Activated naive CD8-positive, alpha-beta T cell treated with anti-CD3 and anti-CD28 coated beads, Interleukin-2, amount 10 ng/mL, durations not matched to agents 7 days and 5 days (primary cell): Measurements from ENCODE around the gene ACTG1. TPM values are rescaled to one million over a fixed set of nuclear protein-coding genes. Genes with fewer than 3 reads are reported as not detected.

ENCODE experiments used
- ATAC-seq: fragments of 150-1000 bp; cut with Tn5 transposase; one replicate; pipeline ENCODE4 v1.10.0; 2021; ENCODE audit warnings: low read depth, moderate library complexity
- POLR2A ChIA-PET: fragments of 350-600 bp; sonication (Branson Sonifier 250); formaldehyde crosslinking; loops from one replicate; lab custom pipeline; 2021; ENCODE audit warnings: antibody characterized with exemption; lab: Charles Lee
- DNase-seq: peaks from one replicate; pipeline ENCODE4 v3.0.0; 2021
- H3K27ac Mint-ChIP-seq: one replicate; pipeline ENCODE4 v1.8.0; 2022; ENCODE audit warnings: mild to moderate bottlenecking, mixed read lengths
- H3K27me3 Mint-ChIP-seq: one replicate; pipeline ENCODE4 v1.8.0; 2022; ENCODE audit warnings: mild to moderate bottlenecking, moderate library complexity, mixed read lengths
- H3K36me3 Mint-ChIP-seq: one replicate; pipeline ENCODE4 v1.8.0; 2021; ENCODE audit warnings: mild to moderate bottlenecking, mixed read lengths
- H3K4me1 Mint-ChIP-seq: one replicate; pipeline ENCODE4 v1.8.0; 2021; ENCODE audit warnings: mixed read lengths
- H3K4me3 Mint-ChIP-seq: one replicate; pipeline ENCODE4 v1.8.0; 2022; ENCODE audit warnings: mild to moderate bottlenecking, moderate library complexity, mixed read lengths
- H3K9me3 Mint-ChIP-seq: one replicate; pipeline ENCODE4 v1.8.0; 2021; ENCODE audit warnings: mixed read lengths
- total RNA-seq, 2 experiments: library from RNA; stranded (reverse); gene quantifications; one replicate each; pipeline ENCODE4 v1.2.3, GENCODE V29; 2021

ACTG1 gene
- total RNA-seq, 2 experiments from 2014 or later: 2,936 to 3,174 TPM

- Mint-ChIP-seq H3K27me3 (peaks cover 5% of the 10 kb centered on the region), H3K4me1 (no peaks in the 10 kb centered on the region), H3K36me3 (no peaks in the 10 kb centered on the region), H3K4me3 (no peak overlapping the region), H3K9me3 (no peaks in the 10 kb centered on the region), H3K27ac (no peak overlapping the region)
- no peak for ATAC-seq
- POLR2A ChIA-PET: no interaction called here
- no peak for DNase-seq
Observed at GRCh38 chr17:81524039-81524864, 11.7 kb upstream of the ACTG1 start.

DNA sequence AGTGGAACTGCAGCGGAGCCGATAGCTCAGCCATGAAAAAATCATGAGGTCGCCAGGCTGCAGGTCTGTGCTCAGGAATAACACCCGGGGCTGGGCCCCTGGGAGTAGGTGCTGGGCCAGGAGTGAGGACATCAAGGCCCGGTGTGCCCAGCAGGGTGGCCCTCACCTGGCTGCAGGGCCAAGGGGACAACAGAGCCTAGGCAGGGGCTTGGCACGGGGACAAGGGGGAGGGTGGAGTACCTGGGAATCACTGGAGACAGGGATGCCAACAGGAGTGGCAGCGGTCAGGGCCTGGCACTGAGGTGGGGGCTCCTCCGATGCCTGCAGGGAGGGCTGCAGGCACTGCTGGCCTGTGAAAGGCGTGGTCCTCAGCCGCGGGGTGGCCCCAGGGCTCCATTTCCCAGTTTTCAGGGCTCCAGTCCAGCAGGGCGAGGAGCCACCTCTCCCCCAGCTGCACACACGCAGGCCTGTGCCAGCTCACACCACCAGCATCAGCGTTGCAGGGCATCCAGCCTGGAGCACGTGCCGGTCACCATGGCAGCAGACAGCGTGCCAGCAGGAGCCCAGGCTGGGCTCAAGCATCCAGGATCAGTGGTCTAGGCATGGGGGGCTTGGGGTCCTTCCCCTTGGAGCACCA lies 10.9 kb upstream of the ACTG1 start:
- no peaks in the 10 kb centered on the region for H3K4me1 Mint-ChIP-seq
- no peak overlapping the region for H3K27ac Mint-ChIP-seq
- POLR2A ChIA-PET: interaction anchor here (0.8 kb wide), 1 partner anchor 28 kb away, joined by 3 read pairs; no protein-coding TSS in a partner anchor
- H3K27me3 Mint-ChIP-seq: peaks cover 5% of the 10 kb centered on the region
- no peak overlapping the region for H3K4me3 Mint-ChIP-seq
- ATAC-seq (no peak), DNase-seq (no peak)
- no peaks in the 10 kb centered on the region for H3K36me3 Mint-ChIP-seq
- H3K9me3 Mint-ChIP-seq: no peaks in the 10 kb centered on the region

- Mint-ChIP-seq H3K4me1 (peaks cover 4% of the 10 kb centered on the region), H3K36me3 (no peaks in the 10 kb centered on the region), H3K27me3 (peaks cover 5% of the 10 kb centered on the region), H3K4me3 (no peak overlapping the region), H3K9me3 (no peaks in the 10 kb centered on the region), H3K27ac (no peak overlapping the region)
- POLR2A ChIA-PET: interaction anchor here (0.8 kb wide), 1 partner anchor 29 kb away, joined by 3 read pairs; no protein-coding TSS in a partner anchor
- no peak for ATAC-seq
- DNase-seq: no peak
Observed at GRCh38 chr17:81522491-81523401, 10.1 kb upstream of the ACTG1 start.

GRCh38 chr17:81520021-81520901 lies 7.7 kb upstream of the ACTG1 start:
- Mint-ChIP-seq H3K36me3 (no peaks in the 10 kb centered on the region), H3K4me3 (peak overlapping the region; percentile 2), H3K9me3 (no peaks in the 10 kb centered on the region), H3K4me1 (peaks cover 10% of the 10 kb centered on the region), H3K27ac (peak overlapping the region; percentile 5), H3K27me3 (peaks cover 5% of the 10 kb centered on the region)
- DNase-seq (no peak), ATAC-seq (no peak)
- POLR2A ChIA-PET: interaction anchor here (0.6 to 3.0 kb wide), 2 partner anchors 32 kb away, joined by 3 to 23 read pairs; partner anchors contain the start of gene FAAP100

DNA sequence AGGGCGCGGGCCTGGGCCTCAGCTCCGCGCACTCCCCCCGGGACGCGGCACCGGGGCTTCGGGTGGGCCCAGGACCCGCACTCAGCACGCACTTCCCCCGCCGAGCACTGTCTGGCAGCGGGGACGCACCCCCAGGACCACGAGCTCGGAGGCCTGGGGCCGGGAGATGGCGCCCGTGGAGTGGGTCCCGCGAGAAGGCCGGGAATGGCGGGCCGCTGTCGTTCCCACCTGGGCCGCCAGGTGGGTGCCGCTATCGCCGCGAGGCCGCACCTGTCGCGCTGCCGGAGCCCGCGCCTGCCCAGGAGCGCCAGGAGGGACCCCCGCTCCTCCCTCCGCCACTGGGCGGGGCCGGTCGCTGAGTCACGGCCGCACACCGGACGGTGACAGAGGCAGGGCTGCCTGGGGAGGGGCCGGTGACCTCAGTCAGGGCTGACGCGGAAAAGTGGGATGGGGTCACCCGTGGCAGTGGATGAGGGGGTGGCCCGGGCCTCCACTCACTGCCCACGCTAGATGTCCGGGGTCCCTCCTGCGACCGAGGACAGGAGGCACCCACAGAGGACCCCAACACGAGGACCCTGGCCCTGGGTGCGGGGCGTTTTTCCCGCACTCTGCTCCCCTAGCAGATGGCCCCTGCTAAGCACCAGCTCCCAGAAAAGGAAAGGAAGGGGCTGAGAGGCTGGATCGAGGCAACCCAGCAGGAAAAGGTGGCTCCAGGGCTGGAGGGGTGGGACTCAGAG lies 6.9 kb upstream of the ACTG1 start:
- Mint-ChIP-seq H3K27ac (no peak overlapping the region), H3K9me3 (no peaks in the 10 kb centered on the region), H3K4me3 (peak overlapping the region; percentile 25), H3K27me3 (peaks cover 5% of the 10 kb centered on the region), H3K4me1 (peaks cover 10% of the 10 kb centered on the region), H3K36me3 (no peaks in the 10 kb centered on the region)
- ATAC-seq (peak; percentile 25), DNase-seq (peak; percentile 75)
- POLR2A ChIA-PET: interaction anchor here (1.0 to 3.0 kb wide), 6 partner anchors 8 to 33 kb away, joined by 3 to 23 read pairs (median 6); partner anchors contain the start of gene FAAP100

DNA sequence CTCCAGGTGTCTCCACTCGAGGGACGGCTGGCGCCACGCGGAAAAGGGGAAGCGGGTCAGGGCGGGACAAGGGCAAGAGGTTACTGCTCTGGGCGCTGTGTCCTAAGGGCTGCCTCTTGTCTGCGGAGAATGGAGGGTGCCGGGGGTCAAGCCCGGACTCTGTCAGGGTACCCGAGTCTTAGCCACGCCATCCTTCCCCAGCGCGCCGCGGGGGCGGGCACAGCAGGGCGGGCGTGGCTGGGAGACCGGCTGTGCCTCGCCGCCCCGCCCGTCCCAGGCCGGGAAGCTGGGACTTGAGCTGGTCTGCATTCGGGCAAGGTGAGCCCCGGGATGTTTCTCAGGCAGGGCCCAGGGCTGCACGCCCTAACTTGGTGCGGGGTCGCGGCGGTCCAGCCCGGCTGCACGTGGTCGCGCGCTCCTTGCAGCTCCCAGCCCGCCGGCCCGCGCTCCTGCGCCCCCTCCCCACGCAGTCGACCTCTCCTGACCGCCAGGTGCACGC lies 6.2 kb upstream of the ACTG1 start:
- Mint-ChIP-seq H3K4me1 (peaks cover 10% of the 10 kb centered on the region), H3K9me3 (no peaks in the 10 kb centered on the region), H3K27ac (no peak overlapping the region), H3K27me3 (peaks cover 5% of the 10 kb centered on the region), H3K4me3 (peak overlapping the region; percentile 25), H3K36me3 (no peaks in the 10 kb centered on the region)
- ATAC-seq: no peak
- peak; percentile 66 for DNase-seq
- POLR2A ChIA-PET: interaction anchor here (1.0 to 3.0 kb wide), 6 partner anchors 8 to 33 kb away, joined by 3 to 23 read pairs (median 6); partner anchors contain the start of gene FAAP100

DNA sequence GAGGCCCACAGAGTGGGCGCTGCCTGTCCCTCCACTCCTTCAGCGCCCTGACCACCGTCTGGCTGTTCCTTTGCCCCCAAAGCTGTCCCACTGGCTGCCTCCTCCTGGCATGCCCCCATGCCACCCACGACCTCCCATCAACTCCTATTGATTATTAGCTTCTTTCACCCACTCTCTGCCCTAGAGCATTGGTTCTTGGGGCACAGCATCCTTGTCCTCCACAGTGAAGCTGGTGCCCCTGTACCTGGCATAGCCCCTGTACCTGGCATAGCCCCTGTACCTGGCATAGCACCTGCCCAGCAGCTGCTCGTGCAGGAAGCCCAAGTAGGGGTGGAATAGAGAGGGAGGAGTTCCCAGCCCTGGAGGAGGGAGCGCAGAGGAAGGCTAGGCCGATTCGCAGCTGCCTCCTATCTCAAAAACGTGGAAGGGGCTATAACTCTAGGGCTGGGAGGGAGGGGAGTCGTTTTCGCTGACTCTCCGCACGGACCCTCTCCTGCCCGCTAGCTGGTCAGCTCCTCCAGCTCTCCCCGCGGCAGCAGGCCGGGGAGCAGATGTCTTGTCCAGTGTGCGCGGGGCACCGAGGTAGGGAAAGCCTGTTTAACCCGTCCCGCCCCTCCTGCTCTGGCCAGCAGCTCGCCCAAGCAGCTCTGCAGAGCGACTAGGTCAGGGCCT lies 5.7 kb upstream of the ACTG1 start:
- no peaks in the 10 kb centered on the region for H3K9me3 Mint-ChIP-seq
- ATAC-seq (no peak), DNase-seq (no peak)
- H3K27me3 Mint-ChIP-seq: peaks cover 5% of the 10 kb centered on the region
- no peaks in the 10 kb centered on the region for H3K36me3 Mint-ChIP-seq
- H3K4me1 Mint-ChIP-seq: peaks cover 10% of the 10 kb centered on the region
- peak overlapping the region; percentile 77 for H3K27ac Mint-ChIP-seq
- POLR2A ChIA-PET: interaction anchor here (0.7 to 3.0 kb wide), 8 partner anchors 10 to 287 kb away, joined by 3 to 23 read pairs (median 4); partner anchors contain the start of genes ARL16, FAAP100 and HGS
- H3K4me3 Mint-ChIP-seq: peak overlapping the region; percentile 67

DNA sequence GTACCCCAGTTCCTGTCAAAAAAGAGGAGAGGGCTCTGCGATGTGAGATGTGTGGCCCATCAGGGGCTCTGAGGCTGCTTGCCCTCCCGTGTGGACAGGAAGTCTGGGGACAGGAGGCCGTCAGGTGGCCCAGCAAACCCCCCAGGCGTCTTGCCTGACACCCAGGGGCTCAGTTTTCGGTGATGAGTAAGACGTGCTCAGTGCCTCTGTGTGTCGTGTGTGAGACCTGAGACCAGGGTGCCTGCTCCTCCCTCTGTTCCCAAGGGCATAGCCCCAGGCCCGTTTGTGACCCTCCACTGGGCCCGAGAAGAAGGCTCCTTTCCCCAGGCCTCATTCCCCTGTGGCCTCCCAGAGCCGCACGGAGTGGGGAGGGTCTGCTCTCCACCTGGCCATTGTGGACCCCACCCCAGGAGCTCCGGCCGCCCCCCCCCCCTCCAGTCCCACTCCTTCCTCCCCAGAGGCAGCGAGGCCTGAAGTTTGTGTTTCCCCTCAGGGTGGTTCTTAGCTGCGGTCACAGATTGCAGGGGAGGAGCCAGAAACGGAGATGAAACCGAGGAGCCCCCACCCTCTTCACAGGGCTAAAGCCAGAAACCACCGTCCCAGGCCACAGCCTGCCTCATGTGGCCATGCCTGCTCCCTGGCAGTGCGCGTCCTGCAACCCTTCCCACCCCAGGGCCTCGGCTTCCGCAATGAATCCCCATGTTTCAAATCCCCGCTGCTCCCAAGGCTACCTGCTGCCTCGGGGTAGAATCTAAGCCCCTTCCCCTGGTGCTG lies 4.9 kb upstream of the ACTG1 start:
- Mint-ChIP-seq H3K36me3 (no peaks in the 10 kb centered on the region), H3K27ac (peak overlapping the region; percentile 77), H3K4me3 (peak overlapping the region; percentile 67), H3K27me3 (peaks cover 5% of the 10 kb centered on the region), H3K4me1 (peaks cover 10% of the 10 kb centered on the region), H3K9me3 (no peaks in the 10 kb centered on the region)
- no peak for DNase-seq
- POLR2A ChIA-PET: interaction anchor here (0.6 to 3.0 kb wide), 7 partner anchors 9 to 1029 kb away, joined by 3 to 23 read pairs (median 4); partner anchors contain the start of genes ARL16, FAAP100 and HGS
- no peak for ATAC-seq

DNA sequence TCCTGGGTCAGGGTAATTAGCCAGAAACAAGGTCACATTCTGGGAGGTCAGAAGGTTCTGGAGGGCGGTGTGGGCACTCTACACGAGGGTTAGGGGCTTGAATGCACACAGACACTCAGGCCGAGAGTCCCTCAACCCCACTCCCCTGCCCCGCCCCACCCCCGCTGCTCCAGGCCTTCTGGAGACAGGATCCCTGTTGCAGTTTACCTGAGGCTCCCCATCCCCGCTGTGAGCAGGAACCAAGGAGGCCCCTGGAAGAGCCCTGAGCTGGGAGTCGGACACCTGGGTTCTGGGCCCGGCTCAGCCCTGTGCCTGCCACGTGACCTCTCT lies 4.4 kb upstream of the ACTG1 start:
- POLR2A ChIA-PET: interaction anchor here (0.6 to 6.9 kb wide), 3 partner anchors 35 to 1029 kb away, joined by 3 to 50 read pairs (median 4); partner anchors contain the start of gene FAAP100
- H3K9me3 Mint-ChIP-seq: no peaks in the 10 kb centered on the region
- ATAC-seq: no peak
- peaks cover 3% of the 10 kb centered on the region for H3K36me3 Mint-ChIP-seq
- DNase-seq: no peak
- peak overlapping the region; percentile 94 for H3K4me3 Mint-ChIP-seq
- H3K4me1 Mint-ChIP-seq: peaks cover 10% of the 10 kb centered on the region
- peak overlapping the region; percentile 56 for H3K27ac Mint-ChIP-seq
- peaks cover 5% of the 10 kb centered on the region for H3K27me3 Mint-ChIP-seq

DNA sequence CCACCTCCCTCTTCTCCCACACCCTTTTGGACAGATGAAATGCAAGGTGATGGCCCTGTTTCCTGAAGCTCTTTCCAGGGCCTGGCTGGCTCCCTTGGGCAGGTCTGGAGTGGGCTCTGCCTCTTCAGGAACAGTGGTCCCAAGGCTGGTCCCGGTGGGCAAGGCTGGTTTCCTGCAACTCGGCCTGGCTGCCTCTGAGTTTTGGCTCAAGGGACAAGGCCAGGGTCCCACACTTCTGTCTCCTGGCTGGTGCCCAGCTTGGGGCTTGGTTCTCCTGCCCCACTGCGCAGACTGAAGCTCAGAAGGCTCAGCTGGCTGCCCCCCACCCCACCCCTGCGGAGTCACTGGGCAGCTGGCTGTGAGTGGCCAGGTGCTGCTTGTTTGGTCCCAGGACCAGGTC lies 3.8 kb upstream of the ACTG1 start:
- ATAC-seq (no peak), DNase-seq (no peak)
- H3K4me3 Mint-ChIP-seq: peak overlapping the region; percentile 94
- H3K27me3 Mint-ChIP-seq: peaks cover 5% of the 10 kb centered on the region
- peaks cover 10% of the 10 kb centered on the region for H3K4me1 Mint-ChIP-seq
- POLR2A ChIA-PET: interaction anchor here (0.9 to 6.9 kb wide), 3 partner anchors 32 to 195 kb away, joined by 3 to 50 read pairs (median 3); partner anchors contain the start of gene FAAP100
- peak overlapping the region; percentile 56 for H3K27ac Mint-ChIP-seq
- H3K36me3 Mint-ChIP-seq: peaks cover 9% of the 10 kb centered on the region
- H3K9me3 Mint-ChIP-seq: no peaks in the 10 kb centered on the region
